Nephron (organoid): ENCODE data around the gene MECR.
A peak's percentile ranks its signal among the peaks of the same experiment; 100 is the strongest.

Experiments
- H3K27ac Mint-ChIP-seq, 3 experiments: 2 replicates each; pipeline ENCODE4 v1.8.0; 2020; ENCODE audit warnings: mixed read lengths in 3 of 3, mild to moderate bottlenecking in 2 of 3, moderate library complexity in 1 of 3
- H3K27me3 Mint-ChIP-seq: 2 replicates; pipeline ENCODE4 v1.8.0; 2021; ENCODE audit warnings: low read depth, mild to moderate bottlenecking, moderate library complexity, mixed read lengths
- H3K36me3 Mint-ChIP-seq: 2 replicates; pipeline ENCODE4 v1.8.0; 2020; ENCODE audit warnings: low read depth, mixed read lengths
- H3K4me1 Mint-ChIP-seq: 2 replicates; pipeline ENCODE4 v1.8.0; 2020; ENCODE audit warnings: mixed read lengths
- H3K4me3 Mint-ChIP-seq, 3 experiments: 2 replicates each; pipeline ENCODE4 v1.8.0; 2020; ENCODE audit warnings: mild to moderate bottlenecking in 3 of 3, mixed read lengths in 3 of 3, moderate library complexity in 2 of 3
- H3K9me3 Mint-ChIP-seq: 2 replicates; pipeline ENCODE4 v1.8.0; 2020; ENCODE audit warnings: mixed read lengths
- TF ChIP-seq, protein P1 (sequence below), 3 experiments: fragments of 200-600 bp; sonication (generic); IDR thresholded peaks; one replicate each; pipeline ENCODE4 v1.5.0; 2021; ENCODE audit warnings: antibody characterized with exemption in 3 of 3; ENCODE audit not compliant: unreplicated experiment in 3 of 3

Gene MECR

DNA sequence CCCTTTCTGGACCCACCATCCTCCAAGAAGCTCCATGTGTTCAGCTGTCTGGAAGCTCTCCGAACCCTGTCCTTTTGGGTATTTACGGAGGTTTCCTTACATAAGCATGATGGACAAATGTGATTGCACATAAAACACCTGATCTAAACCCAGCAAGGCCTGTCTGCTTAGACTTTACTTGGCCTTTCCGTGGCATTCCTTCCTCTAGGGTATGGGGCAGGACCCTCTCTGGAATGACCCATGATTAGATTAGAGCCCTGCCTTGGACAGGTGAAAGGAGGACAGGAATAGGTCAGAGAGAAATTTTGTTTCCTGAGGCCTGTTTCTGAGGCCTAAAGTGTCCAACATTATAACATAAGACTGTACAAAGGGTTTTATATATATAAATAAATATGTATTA, 22.4 kb upstream of the MECR start:
- Mint-ChIP-seq H3K36me3 (no peaks in the 10 kb centered on the region), H3K4me1 (peaks cover 38% of the 10 kb centered on the region), H3K27me3 (peaks cover 12% of the 10 kb centered on the region), H3K9me3 (no peaks in the 10 kb centered on the region), H3K27ac (no peak overlapping the region), H3K4me3 (no peak overlapping the region)
- TF ChIP-seq, protein P1, sequence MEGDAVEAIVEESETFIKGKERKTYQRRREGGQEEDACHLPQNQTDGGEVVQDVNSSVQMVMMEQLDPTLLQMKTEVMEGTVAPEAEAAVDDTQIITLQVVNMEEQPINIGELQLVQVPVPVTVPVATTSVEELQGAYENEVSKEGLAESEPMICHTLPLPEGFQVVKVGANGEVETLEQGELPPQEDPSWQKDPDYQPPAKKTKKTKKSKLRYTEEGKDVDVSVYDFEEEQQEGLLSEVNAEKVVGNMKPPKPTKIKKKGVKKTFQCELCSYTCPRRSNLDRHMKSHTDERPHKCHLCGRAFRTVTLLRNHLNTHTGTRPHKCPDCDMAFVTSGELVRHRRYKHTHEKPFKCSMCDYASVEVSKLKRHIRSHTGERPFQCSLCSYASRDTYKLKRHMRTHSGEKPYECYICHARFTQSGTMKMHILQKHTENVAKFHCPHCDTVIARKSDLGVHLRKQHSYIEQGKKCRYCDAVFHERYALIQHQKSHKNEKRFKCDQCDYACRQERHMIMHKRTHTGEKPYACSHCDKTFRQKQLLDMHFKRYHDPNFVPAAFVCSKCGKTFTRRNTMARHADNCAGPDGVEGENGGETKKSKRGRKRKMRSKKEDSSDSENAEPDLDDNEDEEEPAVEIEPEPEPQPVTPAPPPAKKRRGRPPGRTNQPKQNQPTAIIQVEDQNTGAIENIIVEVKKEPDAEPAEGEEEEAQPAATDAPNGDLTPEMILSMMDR (IDR thresholded peaks at IDR 0.05; ENCODE audit: unreplicated experiment in 3 of 3): no peak

DNA sequence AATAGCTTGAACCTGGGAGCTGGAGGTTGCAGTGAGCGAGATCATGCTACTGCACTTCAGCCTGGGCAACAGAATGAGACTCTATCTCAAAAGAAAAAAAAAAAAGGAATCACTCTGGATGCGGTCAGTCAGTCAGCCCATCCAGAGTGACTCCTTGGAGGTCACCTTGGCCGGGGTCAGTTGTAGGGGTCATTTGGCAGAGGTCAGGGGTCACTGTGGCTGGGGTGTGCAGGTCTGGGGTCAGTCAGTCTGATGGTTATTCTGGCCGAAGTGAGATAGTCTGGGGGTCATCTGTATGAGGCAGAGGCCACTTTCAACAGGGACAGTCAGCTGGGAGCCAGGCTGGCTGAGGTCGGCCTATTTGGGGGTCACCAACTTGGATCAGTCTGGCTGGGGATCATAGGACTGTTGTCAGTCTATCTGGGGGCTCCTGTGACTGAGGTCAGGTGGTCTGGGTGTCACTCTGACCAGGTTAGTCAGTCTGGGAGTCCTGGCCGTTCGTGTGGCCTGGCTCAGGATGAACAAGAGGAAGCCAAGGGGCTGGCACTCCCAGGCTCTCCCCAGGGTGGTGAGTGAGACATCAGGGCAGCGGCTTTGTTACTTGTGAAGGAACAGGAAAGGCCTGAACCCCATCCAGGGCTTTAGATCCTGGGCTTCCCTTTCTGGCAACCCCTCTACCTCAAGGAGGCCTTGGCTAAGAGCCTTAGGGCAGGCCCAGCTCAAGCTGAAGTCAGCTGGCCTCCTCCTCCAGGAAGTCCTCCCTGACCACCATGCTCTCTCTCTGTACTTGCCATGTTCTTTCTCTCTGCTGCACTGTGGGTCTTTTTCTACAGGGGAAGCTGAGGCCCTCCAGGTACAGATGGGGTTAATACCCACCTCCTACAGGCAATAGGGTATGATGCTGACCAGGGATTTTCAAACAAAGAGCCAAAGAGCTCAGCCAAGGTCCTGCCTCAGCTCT, 20.7 kb upstream of the MECR start:
- Mint-ChIP-seq H3K4me3 (no peak overlapping the region), H3K27ac (peak overlapping the region in 2 of 3 experiments; percentile 58 to 63), H3K4me1 (peaks cover 26% of the 10 kb centered on the region), H3K27me3 (peaks cover 12% of the 10 kb centered on the region), H3K9me3 (no peaks in the 10 kb centered on the region), H3K36me3 (no peaks in the 10 kb centered on the region)
- TF ChIP-seq, protein P1 (IDR thresholded peaks at IDR 0.05; ENCODE audit: unreplicated experiment in 3 of 3): no peak

DNA sequence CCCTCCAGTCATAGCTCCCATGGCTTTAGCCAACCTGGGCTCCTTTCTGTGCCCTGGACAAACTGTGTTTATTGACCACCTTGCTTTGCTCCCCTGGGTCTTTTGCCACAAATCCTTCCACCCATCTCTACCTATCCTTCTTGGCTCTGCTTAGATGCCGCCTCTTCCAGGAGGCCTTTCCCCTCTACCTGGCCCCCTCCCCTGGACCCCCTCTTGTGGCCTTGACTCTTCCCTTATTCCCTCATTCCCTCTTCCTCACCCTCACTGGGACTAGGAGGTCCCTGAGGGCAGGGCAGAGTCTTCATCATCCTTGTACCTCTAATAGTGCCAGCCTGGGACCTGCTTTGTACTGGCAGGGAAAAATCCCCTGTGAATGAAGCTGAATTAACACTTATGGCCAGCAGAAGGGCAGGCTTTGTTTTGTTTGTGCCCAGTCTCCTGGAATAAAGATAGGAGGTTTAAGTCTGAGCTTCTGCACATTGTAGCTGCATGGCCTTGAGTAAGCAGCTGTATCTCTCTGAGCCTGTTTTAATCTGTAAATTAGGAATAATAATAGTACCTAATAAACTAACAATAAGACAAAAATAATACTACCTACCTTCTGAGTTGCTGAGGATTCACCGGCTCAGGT, 19.3 kb upstream of the MECR start:
- Mint-ChIP-seq H3K4me3 (no peak overlapping the region), H3K36me3 (no peaks in the 10 kb centered on the region), H3K27ac (peak overlapping the region; percentile 24 to 89 (median 26)), H3K4me1 (peaks cover 21% of the 10 kb centered on the region), H3K27me3 (peaks cover 12% of the 10 kb centered on the region), H3K9me3 (no peaks in the 10 kb centered on the region)
- TF ChIP-seq, protein P1 (IDR thresholded peaks at IDR 0.05; ENCODE audit: unreplicated experiment in 3 of 3): no peak

DNA sequence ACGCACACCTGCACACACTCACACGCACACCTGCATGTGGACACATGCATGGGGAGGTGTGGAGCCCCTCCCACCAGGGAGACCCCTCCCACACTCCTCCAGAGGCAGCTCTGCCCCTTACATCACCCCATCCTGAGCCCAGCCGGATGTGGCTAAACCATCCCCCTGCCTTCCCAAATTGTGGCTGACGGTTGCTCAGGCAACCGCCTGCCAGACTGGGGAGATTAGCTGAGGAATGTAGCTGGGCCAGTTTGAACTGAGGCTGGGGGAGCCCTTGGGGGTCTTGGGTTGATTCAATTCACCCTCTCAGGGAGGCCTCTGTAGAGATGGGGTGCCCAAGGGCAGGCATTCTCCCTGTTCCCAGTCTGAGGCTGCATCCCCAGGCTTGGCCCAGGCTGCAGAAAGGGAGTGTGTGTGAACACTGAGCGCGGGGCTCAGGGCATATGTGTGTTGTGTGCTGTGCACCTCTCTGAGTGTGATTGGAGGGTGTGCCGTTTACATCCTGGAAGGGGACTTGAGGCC, 18.5 kb upstream of the MECR start:
- Mint-ChIP-seq H3K27me3 (peaks cover 12% of the 10 kb centered on the region), H3K4me3 (no peak overlapping the region), H3K9me3 (no peaks in the 10 kb centered on the region), H3K36me3 (no peaks in the 10 kb centered on the region), H3K4me1 (peaks cover 21% of the 10 kb centered on the region), H3K27ac (peak overlapping the region; percentile 24 to 89 (median 26))
- TF ChIP-seq, protein P1 (IDR thresholded peaks at IDR 0.05; ENCODE audit: unreplicated experiment in 3 of 3): no peak

DNA sequence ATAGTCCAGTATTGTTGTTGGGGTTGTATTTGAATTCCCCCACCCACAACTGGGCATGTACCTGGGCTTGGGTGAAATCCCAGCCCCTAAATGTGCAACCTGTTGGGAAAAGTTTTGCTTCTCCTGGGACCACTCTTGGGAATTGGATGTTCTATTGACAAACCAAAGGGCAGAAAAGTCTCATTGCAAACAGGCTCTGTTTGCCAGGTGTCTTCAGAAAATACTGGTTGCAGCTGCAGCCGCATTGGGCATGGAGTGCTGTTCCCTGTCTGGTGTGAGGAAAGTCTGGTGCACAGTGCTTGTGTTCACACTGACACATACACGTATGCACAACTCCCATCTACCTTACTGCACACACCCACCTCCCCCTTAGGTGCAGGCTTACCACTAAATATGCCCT, 17.7 kb upstream of the MECR start:
- no peaks in the 10 kb centered on the region for H3K9me3 Mint-ChIP-seq
- peaks cover 21% of the 10 kb centered on the region for H3K4me1 Mint-ChIP-seq
- no peaks in the 10 kb centered on the region for H3K36me3 Mint-ChIP-seq
- H3K27me3 Mint-ChIP-seq: peaks cover 12% of the 10 kb centered on the region
- peak overlapping the region in 2 of 3 experiments; percentile 24 to 89 for H3K27ac Mint-ChIP-seq
- no peak overlapping the region for H3K4me3 Mint-ChIP-seq
- TF ChIP-seq, protein P1 (IDR thresholded peaks at IDR 0.05; ENCODE audit: unreplicated experiment in 3 of 3): no peak
